Measurements from ENCODE around the gene HSPA1L. TPM values are rescaled to one million over a fixed set of nuclear protein-coding genes. Genes with fewer than 3 reads are reported as not detected.

The HSPA1L gene
- total RNA-seq, 2 donors from 2014 or later = 1.5 to 8.5 TPM

- WGBS = under 1% methylated on average over 59 of the region's 59 CpGs
- Histone ChIP-seq H3K27me3 (replicated peaks; ENCODE audit: insufficient read depth) (no peaks in the 10 kb centered on the region), H3K36me3 (peaks cover 0 to 3% of the 10 kb centered on the region in 2 donors), H3K27ac (peak overlapping the region; percentile 97), H3K4me3 (peak overlapping the region; percentile 70 to 80), H3K9me3 (no peaks in the 10 kb centered on the region), H3K4me1 (replicated peaks) (peaks cover 19% of the 10 kb centered on the region)
- intact Hi-C loops (cut with DNase I) = loop anchor here (5.0 kb wide), 1 partner anchor 152 kb away; the partner anchor contains the start of gene LY6G5C
- DNase-seq (ENCODE audit: low spot score) = peak; percentile 81
- TF ChIP-seq POLR2A (IDR thresholded peaks at IDR 0.05) (peak; percentile 65), POLR2AphosphoS5 (IDR thresholded peaks at IDR 0.05) (peak; percentile 83), CTCF (IDR thresholded peaks at IDR 0.05) (no peak)
Observed at GRCh38 chr6:31834367-31835250, 19.5 kb upstream of the HSPA1L start.

DNA sequence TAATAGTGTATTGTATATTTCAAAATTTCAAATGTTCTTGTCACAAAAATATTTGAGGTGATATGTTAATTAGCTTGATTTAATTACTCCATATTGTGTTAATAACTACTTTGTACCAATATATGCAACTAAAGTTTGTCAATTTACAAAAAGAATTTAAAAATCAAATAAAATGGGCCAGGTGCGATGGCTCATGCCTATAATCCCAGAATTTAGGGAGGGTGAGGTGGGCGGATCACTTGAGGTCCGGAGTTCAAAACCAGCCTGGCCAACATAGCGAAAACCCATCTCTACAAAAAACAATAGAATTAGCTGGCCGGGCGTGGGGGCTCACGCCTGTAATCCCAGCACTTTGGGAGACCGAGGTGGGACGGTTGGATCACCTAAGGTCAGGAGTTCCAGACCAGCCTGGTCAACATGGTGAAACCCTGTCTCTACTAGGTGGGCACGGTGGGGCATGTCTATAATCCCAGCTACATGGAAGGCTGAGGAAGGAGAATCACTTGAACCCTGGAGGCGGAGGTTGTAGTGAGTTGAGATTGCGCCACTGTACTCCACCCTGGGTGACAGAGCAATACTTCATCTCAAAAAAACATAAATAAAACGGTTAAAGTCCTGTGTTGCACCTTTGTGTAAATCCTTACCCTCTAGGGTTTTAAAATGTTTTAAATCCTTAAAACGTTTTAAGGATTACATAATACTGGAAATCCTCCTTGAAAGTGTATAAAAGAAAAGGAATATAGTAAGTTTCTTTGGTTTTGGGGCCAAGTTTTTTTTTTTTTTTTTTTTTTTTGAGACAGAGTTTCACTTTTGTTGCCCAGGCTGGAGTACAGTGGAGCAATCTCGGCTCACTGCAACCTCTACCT is 16.5 kb upstream of the HSPA1L start:
- H3K9me3 ChIP-seq = no peaks in the 10 kb centered on the region
- WGBS = 70% methylated on average over 15 of the region's 15 CpGs
- H3K4me3 ChIP-seq = peak overlapping the region; percentile 52 to 74
- H3K27ac ChIP-seq = peak overlapping the region; percentile 97
- no peak for TF ChIP-seq POLR2A (IDR thresholded peaks at IDR 0.05)
- TF ChIP-seq POLR2AphosphoS5 (IDR thresholded peaks at IDR 0.05) = no peak
- TF ChIP-seq CTCF (IDR thresholded peaks at IDR 0.05) = no peak
- DNase-seq (ENCODE audit: low spot score) = no peak
- H3K4me1 ChIP-seq (replicated peaks) = peaks cover 10% of the 10 kb centered on the region
- H3K27me3 ChIP-seq (replicated peaks; ENCODE audit: insufficient read depth) = no peaks in the 10 kb centered on the region
- no peaks in the 10 kb centered on the region for H3K36me3 ChIP-seq
- intact Hi-C loops (cut with DNase I) = loop anchor here (5.0 kb wide), 1 partner anchor 149 kb away; the partner anchor contains the start of gene LY6G5C

DNA sequence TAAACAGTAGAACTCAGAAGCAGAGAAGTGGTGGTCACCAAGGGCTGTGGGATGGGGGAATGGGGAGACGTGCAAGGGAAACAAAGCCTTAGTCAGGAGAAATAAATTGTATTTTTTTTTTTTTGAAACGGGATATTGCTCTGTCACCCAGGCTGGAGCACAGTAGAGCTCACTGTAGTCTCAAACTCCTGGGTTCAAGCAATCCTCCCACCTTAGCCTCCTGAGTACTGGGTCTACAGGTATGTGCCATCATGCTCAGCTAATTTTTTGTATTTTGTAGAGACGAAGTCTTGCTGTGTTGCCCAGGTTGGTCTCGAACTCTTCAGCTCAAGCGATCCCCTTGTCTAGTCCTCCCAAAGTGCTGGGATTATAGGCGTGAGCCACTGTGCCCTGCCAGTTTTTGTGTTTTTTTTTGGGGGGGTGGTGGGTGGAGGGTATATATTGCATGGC is 15.8 kb upstream of the HSPA1L start:
- Histone ChIP-seq H3K27ac (peak overlapping the region; percentile 97), H3K4me3 (peak overlapping the region; percentile 52 to 74), H3K4me1 (replicated peaks) (peaks cover 6% of the 10 kb centered on the region), H3K36me3 (no peaks in the 10 kb centered on the region), H3K9me3 (no peaks in the 10 kb centered on the region), H3K27me3 (replicated peaks; ENCODE audit: insufficient read depth) (no peaks in the 10 kb centered on the region)
- 32% methylated on average over 6 of the region's 6 CpGs for WGBS
- no peak for DNase-seq (ENCODE audit: low spot score)
- intact Hi-C loops (cut with DNase I) = loop anchor here (5.0 kb wide), 1 partner anchor 149 kb away; the partner anchor contains the start of gene LY6G5C
- no peak for TF ChIP-seq POLR2A (IDR thresholded peaks at IDR 0.05)
- TF ChIP-seq CTCF (IDR thresholded peaks at IDR 0.05) = no peak
- no peak for TF ChIP-seq POLR2AphosphoS5 (IDR thresholded peaks at IDR 0.05)

DNA sequence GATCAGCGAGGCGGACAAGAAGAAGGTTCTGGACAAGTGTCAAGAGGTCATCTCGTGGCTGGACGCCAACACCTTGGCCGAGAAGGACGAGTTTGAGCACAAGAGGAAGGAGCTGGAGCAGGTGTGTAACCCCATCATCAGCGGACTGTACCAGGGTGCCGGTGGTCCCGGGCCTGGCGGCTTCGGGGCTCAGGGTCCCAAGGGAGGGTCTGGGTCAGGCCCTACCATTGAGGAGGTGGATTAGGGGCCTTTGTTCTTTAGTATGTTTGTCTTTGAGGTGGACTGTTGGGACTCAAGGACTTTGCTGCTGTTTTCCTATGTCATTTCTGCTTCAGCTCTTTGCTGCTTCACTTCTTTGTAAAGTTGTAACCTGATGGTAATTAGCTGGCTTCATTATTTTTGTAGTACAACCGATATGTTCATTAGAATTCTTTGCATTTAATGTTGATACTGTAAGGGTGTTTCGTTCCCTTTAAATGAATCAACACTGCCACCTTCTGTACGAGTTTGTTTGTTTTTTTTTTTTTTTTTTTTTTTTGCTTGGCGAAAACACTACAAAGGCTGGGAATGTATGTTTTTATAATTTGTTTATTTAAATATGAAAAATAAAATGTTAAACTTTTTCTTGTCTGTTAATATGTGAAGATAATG is 14.7 kb upstream of the HSPA1L start:
- H3K9me3 ChIP-seq = no peaks in the 10 kb centered on the region
- intact Hi-C loops (cut with DNase I) = loop anchor here (5.0 kb wide), 1 partner anchor 147 kb away; the partner anchor contains the start of gene LY6G5C
- H3K27ac ChIP-seq = peak overlapping the region; percentile 97
- no peaks in the 10 kb centered on the region for H3K36me3 ChIP-seq
- DNase-seq (ENCODE audit: low spot score) = no peak
- peaks cover 13% of the 10 kb centered on the region for H3K4me1 ChIP-seq (replicated peaks)
- TF ChIP-seq POLR2AphosphoS5 (IDR thresholded peaks at IDR 0.05) (peak; percentile 93), POLR2A (IDR thresholded peaks at IDR 0.05) (peak; percentile 9), CTCF (IDR thresholded peaks at IDR 0.05) (peak in 2 of 4 experiments; percentile 59 to 78)
- peak overlapping the region; percentile 52 to 74 for H3K4me3 ChIP-seq
- H3K27me3 ChIP-seq (replicated peaks; ENCODE audit: insufficient read depth) = no peaks in the 10 kb centered on the region
- under 1% methylated on average over 15 of the region's 15 CpGs for WGBS
